NCI-H1092 (cell line): ENCODE results near the gene TLK1.

Source experiments
- DNase-seq: peaks from one replicate; lab custom pipeline; 2025; lab: John Stamatoyannopoulos, UW

Gene TLK1

GRCh38 chr2:170997893-170998597, 162.6 kb downstream of the TLK1 start:
- DNase-seq = no peak

GRCh38 chr2:170996316-170996715, 164.4 kb downstream of the TLK1 start:
- no peak for DNase-seq

- no peak for DNase-seq
Observed at GRCh38 chr2:170991398-170992182, 169.1 kb downstream of the TLK1 start.

- no peak for DNase-seq
Observed at GRCh38 chr2:170986566-170987258, 174.0 kb downstream of the TLK1 start.

- no peak for DNase-seq
Observed at GRCh38 chr2:170985407-170985806, 175.3 kb downstream of the TLK1 start.

- no peak for DNase-seq
Observed at GRCh38 chr2:170984079-170984478, 176.6 kb downstream of the TLK1 start.

- no peak for DNase-seq
Observed at GRCh38 chr2:170975943-170976270, 184.8 kb downstream of the TLK1 start.

GRCh38 chr2:170975127-170975942, 185.4 kb downstream of the TLK1 start:
- no peak for DNase-seq

GRCh38 chr2:170974304-170974993, 186.2 kb downstream of the TLK1 start:
- DNase-seq = no peak

- DNase-seq = peak; percentile 70
Observed at GRCh38 chr2:170973492-170974303, 187.0 kb downstream of the TLK1 start.

GRCh38 chr2:170973225-170973491, 187.5 kb downstream of the TLK1 start:
- DNase-seq = no peak

- no peak for DNase-seq
Observed at GRCh38 chr2:170972296-170973224, 188.1 kb downstream of the TLK1 start.

- DNase-seq = no peak
Observed at GRCh38 chr2:170971071-170971470, 189.6 kb downstream of the TLK1 start.

GRCh38 chr2:170969872-170970496, 190.7 kb downstream of the TLK1 start:
- DNase-seq = no peak

- no peak for DNase-seq
Observed at GRCh38 chr2:170969030-170969429, 191.7 kb downstream of the TLK1 start.

GRCh38 chr2:170968205-170969003, 192.3 kb downstream of the TLK1 start:
- DNase-seq = no peak

GRCh38 chr2:170967553-170967952, 193.1 kb downstream of the TLK1 start:
- no peak for DNase-seq

GRCh38 chr2:170966648-170967396, 193.9 kb downstream of the TLK1 start:
- DNase-seq = no peak
